ENCODE measurements around the gene PNMA8B. TPM values are rescaled to one million over a fixed set of nuclear protein-coding genes. Genes with fewer than 3 reads are reported as not detected.

PNMA8B gene
- total RNA-seq, 1 experiment from 2014 or later = 1.5 TPM

DNA sequence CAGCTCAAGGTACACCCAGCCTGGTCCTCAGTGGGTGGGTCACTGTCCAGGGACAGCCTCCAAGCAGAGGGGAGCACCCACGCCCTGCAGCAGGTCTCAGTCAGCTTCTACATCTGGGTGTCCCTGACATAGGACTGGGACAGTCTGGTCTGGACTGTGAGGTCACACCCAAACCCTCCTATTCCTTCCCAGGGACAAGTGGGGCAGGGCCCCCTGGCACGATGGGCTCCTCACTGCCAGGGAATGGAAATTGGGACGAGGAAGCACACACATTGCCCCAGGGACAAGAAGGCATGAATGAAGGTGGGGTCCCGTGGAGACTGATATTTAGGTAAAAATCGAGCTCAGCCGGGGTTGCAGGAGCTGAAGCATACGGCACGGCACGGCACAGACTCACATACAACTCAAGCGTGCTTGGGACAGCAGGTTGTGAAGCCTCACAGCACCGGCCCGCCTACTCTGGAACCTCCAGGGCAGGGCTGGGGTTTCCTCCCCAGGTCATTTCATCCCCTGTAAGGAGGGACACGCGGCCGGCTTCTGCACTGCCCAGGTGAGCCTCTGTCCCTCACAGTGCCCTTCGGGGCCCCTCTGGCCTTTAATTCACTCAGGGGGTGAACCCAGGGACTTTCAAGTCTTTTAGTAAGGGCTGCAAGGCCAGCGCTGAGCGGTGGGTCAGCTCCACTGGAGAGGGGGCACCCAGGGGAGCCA, 3.5 kb downstream of the PNMA8B start:
- Mint-ChIP-seq H3K4me1 (peaks cover 19 to 50% of the 10 kb centered on the region in 2 experiments), H3K4me3 (peak overlapping the region in 1 of 2 experiments; percentile 7; a peak in 2 of 5 replicates), H3K36me3 (ENCODE audit: insufficient read depth in 1 of 3, low read depth in 3 of 3) (peaks cover 0 to 7% (median 3%) of the 10 kb centered on the region in 3 experiments; a peak in 3 of 7 replicates), H3K9me3 (peaks cover 0 to 2% of the 10 kb centered on the region in 2 experiments; a peak in 2 of 5 replicates), H3K27me3 (ENCODE audit: low read depth) (peaks cover 66% of the 10 kb centered on the region), H3K27ac (peak overlapping the region in 1 of 3 experiments; percentile 64; a peak in 1 of 7 replicates)
- Histone ChIP-seq H3K23me2 (ENCODE audit: insufficient read length, low read depth, low read length, poor library complexity, severe bottlenecking) (peaks cover 16% of the 10 kb centered on the region), H3K9me3 (ENCODE audit: control insufficient read depth, low read depth, low read length) (no peaks in the 10 kb centered on the region), H4K5ac (ENCODE audit: insufficient read length, low read depth, low read length) (no peak overlapping the region), H3K4me1 (ENCODE audit: insufficient read depth, low read length) (no peaks in the 10 kb centered on the region), H3K56ac (ENCODE audit: insufficient read length, low read depth, low read length) (no peak overlapping the region), H2AK5ac (ENCODE audit: insufficient read length, low read length) (no peak overlapping the region), H4K20me1 (ENCODE audit: control insufficient read depth, insufficient read depth, insufficient read length) (no peaks in the 10 kb centered on the region), H3K18ac (ENCODE audit: insufficient read length, low read depth, low read length) (no peak overlapping the region), H3K27me3 (ENCODE audit: insufficient read depth, low read length) (peaks cover 3% of the 10 kb centered on the region; the same call in 1 of the 2 replicates), H3K4me2 (ENCODE audit: insufficient read depth, insufficient read length, low read length) (no peak overlapping the region), H3K14ac (ENCODE audit: insufficient read depth, low read length) (no peak overlapping the region), H3K23ac (ENCODE audit: insufficient read length, low read depth, low read length) (no peak overlapping the region), H3K9ac (ENCODE audit: extremely low read depth, insufficient read length, low read length) (no peak overlapping the region), H4K8ac (replicated peaks; ENCODE audit: insufficient read length, low read depth, low read length) (no peak overlapping the region), H2BK20ac (ENCODE audit: low read depth, low read length, poor library complexity, severe bottlenecking) (no peak overlapping the region), H2AFZ (ENCODE audit: low read length) (no peak overlapping the region), H2BK12ac (ENCODE audit: insufficient read length, low read depth, low read length) (no peak overlapping the region), H3K79me2 (ENCODE audit: insufficient read depth, low read length) (no peaks in the 10 kb centered on the region), H2BK5ac (ENCODE audit: insufficient read length, low read length) (no peak overlapping the region), H3T11ph (ENCODE audit: low read length) (no peak overlapping the region), H3K79me1 (ENCODE audit: insufficient read depth, low read depth, low read length, poor library complexity, severe bottlenecking) (no peaks in the 10 kb centered on the region), H4K91ac (ENCODE audit: insufficient read length, low read depth, low read length) (no peak overlapping the region), H2BK15ac (ENCODE audit: low read depth, low read length) (no peak overlapping the region), H2BK120ac (ENCODE audit: low read depth, low read length, poor library complexity, severe bottlenecking) (no peak overlapping the region), H3K4ac (ENCODE audit: low read depth, low read length) (no peak overlapping the region), H3K27ac (ENCODE audit: insufficient read length, low read depth, low read length) (no peak overlapping the region)
- no peak for DNase-seq
- WGBS (ENCODE audit: extremely low coverage, insufficient read length, low lambda C conversion rate) = no CpG with 5 or more reads among the region's 18 CpGs
- no peak for TF ChIP-seq CTCF (conservative IDR thresholded peaks at IDR 0.05)
